ENCODE measurements around the gene STXBP5.

STXBP5 gene

GRCh38 chr6:147406783-147407182 lies 202.6 kb downstream of the STXBP5 start:
- no peak overlapping the region for H3K4me3 ChIP-seq (ENCODE audit: low read depth, low read length)
- H3K9ac ChIP-seq (ENCODE audit: low read depth, low read length) = no peak overlapping the region
- no peaks in the 10 kb centered on the region for H3K4me1 ChIP-seq (ENCODE audit: control insufficient read depth, insufficient read depth, low read length)
- H3K27me3 ChIP-seq (ENCODE audit: control insufficient read depth, insufficient read depth, low read length) = no peaks in the 10 kb centered on the region
- H3K36me3 ChIP-seq (ENCODE audit: control insufficient read depth, insufficient read depth, low read length) = no peaks in the 10 kb centered on the region
- no peaks in the 10 kb centered on the region for H3K9me3 ChIP-seq (ENCODE audit: control insufficient read depth, insufficient read depth, low read length)

- no peaks in the 10 kb centered on the region for H3K4me1 ChIP-seq (ENCODE audit: control insufficient read depth, insufficient read depth, low read length)
Measured at GRCh38 chr6:147407571-147407970, 203.4 kb downstream of the STXBP5 start.

GRCh38 chr6:147416622-147417021 lies 212.4 kb downstream of the STXBP5 start:
- Histone ChIP-seq H3K9ac (ENCODE audit: low read depth, low read length) (no peak overlapping the region), H3K9me3 (ENCODE audit: control insufficient read depth, insufficient read depth, low read length) (no peaks in the 10 kb centered on the region), H3K4me1 (ENCODE audit: control insufficient read depth, insufficient read depth, low read length) (no peaks in the 10 kb centered on the region), H3K27me3 (ENCODE audit: control insufficient read depth, insufficient read depth, low read length) (no peaks in the 10 kb centered on the region), H3K36me3 (ENCODE audit: control insufficient read depth, insufficient read depth, low read length) (no peaks in the 10 kb centered on the region), H3K4me3 (ENCODE audit: low read depth, low read length) (no peak overlapping the region)

More at GRCh38 chr6:147407571-147407970, 203.4 kb downstream of the STXBP5 start:
- no peaks in the 10 kb centered on the region for H3K27me3 ChIP-seq (ENCODE audit: control insufficient read depth, insufficient read depth, low read length)
- no peak overlapping the region for H3K4me3 ChIP-seq (ENCODE audit: low read depth, low read length)
- H3K9me3 ChIP-seq (ENCODE audit: control insufficient read depth, insufficient read depth, low read length) = no peaks in the 10 kb centered on the region
- no peaks in the 10 kb centered on the region for H3K36me3 ChIP-seq (ENCODE audit: control insufficient read depth, insufficient read depth, low read length)
- H3K9ac ChIP-seq (ENCODE audit: low read depth, low read length) = no peak overlapping the region

- H3K9me3 ChIP-seq (ENCODE audit: control insufficient read depth, insufficient read depth, low read length) = no peaks in the 10 kb centered on the region
- H3K4me3 ChIP-seq (ENCODE audit: low read depth, low read length) = no peak overlapping the region
- no peaks in the 10 kb centered on the region for H3K36me3 ChIP-seq (ENCODE audit: control insufficient read depth, insufficient read depth, low read length)
- no peak overlapping the region for H3K9ac ChIP-seq (ENCODE audit: low read depth, low read length)
- H3K4me1 ChIP-seq (ENCODE audit: control insufficient read depth, insufficient read depth, low read length) = peaks cover 4% of the 10 kb centered on the region
- no peaks in the 10 kb centered on the region for H3K27me3 ChIP-seq (ENCODE audit: control insufficient read depth, insufficient read depth, low read length)
Measured at GRCh38 chr6:147417954-147418353, 213.7 kb downstream of the STXBP5 start.

- Histone ChIP-seq H3K4me3 (ENCODE audit: low read depth, low read length) (no peak overlapping the region), H3K9ac (ENCODE audit: low read depth, low read length) (no peak overlapping the region), H3K36me3 (ENCODE audit: control insufficient read depth, insufficient read depth, low read length) (no peaks in the 10 kb centered on the region), H3K27me3 (ENCODE audit: control insufficient read depth, insufficient read depth, low read length) (no peaks in the 10 kb centered on the region), H3K4me1 (ENCODE audit: control insufficient read depth, insufficient read depth, low read length) (peaks cover 4% of the 10 kb centered on the region), H3K9me3 (ENCODE audit: control insufficient read depth, insufficient read depth, low read length) (no peaks in the 10 kb centered on the region)
Measured at GRCh38 chr6:147418523-147418922, 214.3 kb downstream of the STXBP5 start.

- Histone ChIP-seq H3K9ac (ENCODE audit: low read depth, low read length) (no peak overlapping the region), H3K4me3 (ENCODE audit: low read depth, low read length) (no peak overlapping the region), H3K9me3 (ENCODE audit: control insufficient read depth, insufficient read depth, low read length) (no peaks in the 10 kb centered on the region), H3K27me3 (ENCODE audit: control insufficient read depth, insufficient read depth, low read length) (no peaks in the 10 kb centered on the region), H3K4me1 (ENCODE audit: control insufficient read depth, insufficient read depth, low read length) (peaks cover 4% of the 10 kb centered on the region), H3K36me3 (ENCODE audit: control insufficient read depth, insufficient read depth, low read length) (no peaks in the 10 kb centered on the region)
Measured at GRCh38 chr6:147421903-147422302, 217.7 kb downstream of the STXBP5 start.

- no peak overlapping the region for H3K9ac ChIP-seq (ENCODE audit: low read depth, low read length)
- peaks cover 4% of the 10 kb centered on the region for H3K4me1 ChIP-seq (ENCODE audit: control insufficient read depth, insufficient read depth, low read length)
- no peak overlapping the region for H3K4me3 ChIP-seq (ENCODE audit: low read depth, low read length)
- no peaks in the 10 kb centered on the region for H3K27me3 ChIP-seq (ENCODE audit: control insufficient read depth, insufficient read depth, low read length)
- no peaks in the 10 kb centered on the region for H3K9me3 ChIP-seq (ENCODE audit: control insufficient read depth, insufficient read depth, low read length)
- H3K36me3 ChIP-seq (ENCODE audit: control insufficient read depth, insufficient read depth, low read length) = no peaks in the 10 kb centered on the region
Measured at GRCh38 chr6:147423111-147423510, 218.9 kb downstream of the STXBP5 start.

- Histone ChIP-seq H3K4me1 (ENCODE audit: control insufficient read depth, insufficient read depth, low read length) (no peaks in the 10 kb centered on the region), H3K9ac (ENCODE audit: low read depth, low read length) (no peak overlapping the region), H3K9me3 (ENCODE audit: control insufficient read depth, insufficient read depth, low read length) (no peaks in the 10 kb centered on the region), H3K27me3 (ENCODE audit: control insufficient read depth, insufficient read depth, low read length) (no peaks in the 10 kb centered on the region), H3K36me3 (ENCODE audit: control insufficient read depth, insufficient read depth, low read length) (no peaks in the 10 kb centered on the region), H3K4me3 (ENCODE audit: low read depth, low read length) (no peak overlapping the region)
Measured at GRCh38 chr6:147429794-147430193, 225.6 kb downstream of the STXBP5 start.

GRCh38 chr6:147430811-147431210 lies 226.6 kb downstream of the STXBP5 start:
- no peaks in the 10 kb centered on the region for H3K36me3 ChIP-seq (ENCODE audit: control insufficient read depth, insufficient read depth, low read length)
- H3K9ac ChIP-seq (ENCODE audit: low read depth, low read length) = no peak overlapping the region
- no peak overlapping the region for H3K4me3 ChIP-seq (ENCODE audit: low read depth, low read length)
- no peaks in the 10 kb centered on the region for H3K9me3 ChIP-seq (ENCODE audit: control insufficient read depth, insufficient read depth, low read length)
- H3K27me3 ChIP-seq (ENCODE audit: control insufficient read depth, insufficient read depth, low read length) = no peaks in the 10 kb centered on the region
- H3K4me1 ChIP-seq (ENCODE audit: control insufficient read depth, insufficient read depth, low read length) = no peaks in the 10 kb centered on the region

GRCh38 chr6:147434076-147434475 lies 229.9 kb downstream of the STXBP5 start:
- no peaks in the 10 kb centered on the region for H3K9me3 ChIP-seq (ENCODE audit: control insufficient read depth, insufficient read depth, low read length)
- no peak overlapping the region for H3K9ac ChIP-seq (ENCODE audit: low read depth, low read length)

GRCh38 chr6:147434516-147434915 lies 230.3 kb downstream of the STXBP5 start:
- Histone ChIP-seq H3K27me3 (ENCODE audit: control insufficient read depth, insufficient read depth, low read length) (peaks cover 3% of the 10 kb centered on the region), H3K4me1 (ENCODE audit: control insufficient read depth, insufficient read depth, low read length) (peaks cover 6% of the 10 kb centered on the region), H3K4me3 (ENCODE audit: low read depth, low read length) (no peak overlapping the region), H3K9me3 (ENCODE audit: control insufficient read depth, insufficient read depth, low read length) (no peaks in the 10 kb centered on the region), H3K36me3 (ENCODE audit: control insufficient read depth, insufficient read depth, low read length) (no peaks in the 10 kb centered on the region), H3K9ac (ENCODE audit: low read depth, low read length) (no peak overlapping the region)

More at GRCh38 chr6:147434076-147434475, 229.9 kb downstream of the STXBP5 start:
- H3K4me1 ChIP-seq (ENCODE audit: control insufficient read depth, insufficient read depth, low read length) = peaks cover 4% of the 10 kb centered on the region
- H3K4me3 ChIP-seq (ENCODE audit: low read depth, low read length) = no peak overlapping the region
- H3K27me3 ChIP-seq (ENCODE audit: control insufficient read depth, insufficient read depth, low read length) = peaks cover 3% of the 10 kb centered on the region
- no peaks in the 10 kb centered on the region for H3K36me3 ChIP-seq (ENCODE audit: control insufficient read depth, insufficient read depth, low read length)

- Histone ChIP-seq H3K9me3 (ENCODE audit: control insufficient read depth, insufficient read depth, low read length) (no peaks in the 10 kb centered on the region), H3K27me3 (ENCODE audit: control insufficient read depth, insufficient read depth, low read length) (peaks cover 27% of the 10 kb centered on the region), H3K4me1 (ENCODE audit: control insufficient read depth, insufficient read depth, low read length) (peaks cover 13% of the 10 kb centered on the region), H3K4me3 (ENCODE audit: low read depth, low read length) (no peak overlapping the region), H3K9ac (ENCODE audit: low read depth, low read length) (no peak overlapping the region), H3K36me3 (ENCODE audit: control insufficient read depth, insufficient read depth, low read length) (no peaks in the 10 kb centered on the region)
Measured at GRCh38 chr6:147437615-147438014, 233.4 kb downstream of the STXBP5 start.

Measured in iPS-15b (cell line).